ENCODE measurements around the gene CORO7.

The CORO7 gene

GRCh38 chr16:4416200-4417032, at the start of gene CORO7:
Gene CORO7 (minus strand): TSS chr16:4416596. CDS start chr16:4416518, 78 bp downstream.
- H3K4me3 ChIP-seq (replicated peaks; ENCODE audit: low read depth, low read length) = peak within 1 kb of the TSS; percentile 69
- no peak for TF ChIP-seq CTCF (IDR thresholded peaks at IDR 0.05; ENCODE audit: low read length, missing control alignments)
- DNase-seq (ENCODE audit: low read depth) = peak; percentile 84

GRCh38 chr16:4463522-4464163, 47.2 kb upstream of the CORO7 start:
- no peak for TF ChIP-seq CTCF (IDR thresholded peaks at IDR 0.05; ENCODE audit: low read length, missing control alignments)
- DNase-seq (ENCODE audit: low read depth) = no peak
- no peak overlapping the region for H3K4me3 ChIP-seq (replicated peaks; ENCODE audit: low read depth, low read length)

- no peak for DNase-seq (ENCODE audit: low read depth)
- TF ChIP-seq CTCF (IDR thresholded peaks at IDR 0.05; ENCODE audit: low read length, missing control alignments) = no peak
- H3K4me3 ChIP-seq (replicated peaks; ENCODE audit: low read depth, low read length) = no peak overlapping the region
These were observed 45.1 kb upstream of the CORO7 start for GRCh38 chr16:4461250-4462085.

- no peak for DNase-seq (ENCODE audit: low read depth)
- H3K4me3 ChIP-seq (replicated peaks; ENCODE audit: low read depth, low read length) = no peak overlapping the region
- TF ChIP-seq CTCF (IDR thresholded peaks at IDR 0.05; ENCODE audit: low read length, missing control alignments) = no peak
These were observed 44.5 kb upstream of the CORO7 start for GRCh38 chr16:4460936-4461249.

GRCh38 chr16:4455951-4456350, 39.6 kb upstream of the CORO7 start:
- DNase-seq (ENCODE audit: low read depth) = no peak
- no peak for TF ChIP-seq CTCF (IDR thresholded peaks at IDR 0.05; ENCODE audit: low read length, missing control alignments)
- no peak overlapping the region for H3K4me3 ChIP-seq (replicated peaks; ENCODE audit: low read depth, low read length)

GRCh38 chr16:4455081-4455480, 38.7 kb upstream of the CORO7 start:
- TF ChIP-seq CTCF (IDR thresholded peaks at IDR 0.05; ENCODE audit: low read length, missing control alignments) = no peak
- H3K4me3 ChIP-seq (replicated peaks; ENCODE audit: low read depth, low read length) = no peak overlapping the region
- no peak for DNase-seq (ENCODE audit: low read depth)
